ENCODE measurements around the gene TRIM15.

GRCh38 chr6:30213957-30214656, 50.8 kb downstream of the TRIM15 start:
- peak in 2 of 4 donors; percentile 63 to 74 for TF ChIP-seq POLR2A (IDR thresholded peaks at IDR 0.05)
- TF ChIP-seq CTCF (IDR thresholded peaks at IDR 0.05), result no peak
- TF ChIP-seq EP300 (IDR thresholded peaks at IDR 0.05), result no peak

Measured in stomach (tissue), 4 donors.